HG03097 (cell line): ENCODE data around the gene AKR1A1.

Experiments
- ATAC-seq: cut with Tn5 transposase; IDR thresholded peaks from one replicate; pipeline ENCODE4 v1.9.1; 2021; ENCODE audit not compliant: unreplicated experiment, low FRiP score

The AKR1A1 gene

GRCh38 chr1:45608175-45609156 lies 57.8 kb downstream of the AKR1A1 start:
- ATAC-seq: no peak

DNA sequence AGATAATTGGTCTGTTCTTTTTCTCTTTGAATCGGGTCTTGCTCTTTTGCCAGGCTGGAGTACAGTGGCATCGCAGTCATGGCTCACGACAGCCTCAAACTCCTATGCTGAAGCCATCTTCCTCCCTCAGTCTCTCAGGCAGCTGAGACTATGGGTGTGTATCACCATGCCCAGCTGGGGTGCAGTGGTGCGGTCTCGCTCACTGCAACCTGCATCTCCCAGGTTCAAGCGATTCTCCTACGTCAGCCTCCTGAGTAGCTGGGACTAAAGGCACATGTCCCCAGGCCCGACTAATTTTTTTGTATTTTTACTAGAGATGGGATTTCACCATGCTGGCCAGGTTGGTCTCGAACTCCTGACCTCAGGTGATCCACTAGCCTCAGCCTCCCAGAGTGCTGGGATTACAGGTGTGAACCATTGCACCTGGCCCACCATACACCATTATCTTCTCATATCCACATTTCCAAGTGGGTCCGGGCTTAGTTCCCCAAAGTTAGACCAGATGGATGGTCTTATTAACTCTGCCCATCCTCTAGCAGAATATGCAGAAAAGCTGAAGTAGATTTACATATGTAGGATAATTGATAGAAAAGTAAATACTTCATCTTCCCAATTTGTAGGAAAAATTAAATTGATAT lies 60.1 kb downstream of the AKR1A1 start:
- no peak for ATAC-seq

DNA sequence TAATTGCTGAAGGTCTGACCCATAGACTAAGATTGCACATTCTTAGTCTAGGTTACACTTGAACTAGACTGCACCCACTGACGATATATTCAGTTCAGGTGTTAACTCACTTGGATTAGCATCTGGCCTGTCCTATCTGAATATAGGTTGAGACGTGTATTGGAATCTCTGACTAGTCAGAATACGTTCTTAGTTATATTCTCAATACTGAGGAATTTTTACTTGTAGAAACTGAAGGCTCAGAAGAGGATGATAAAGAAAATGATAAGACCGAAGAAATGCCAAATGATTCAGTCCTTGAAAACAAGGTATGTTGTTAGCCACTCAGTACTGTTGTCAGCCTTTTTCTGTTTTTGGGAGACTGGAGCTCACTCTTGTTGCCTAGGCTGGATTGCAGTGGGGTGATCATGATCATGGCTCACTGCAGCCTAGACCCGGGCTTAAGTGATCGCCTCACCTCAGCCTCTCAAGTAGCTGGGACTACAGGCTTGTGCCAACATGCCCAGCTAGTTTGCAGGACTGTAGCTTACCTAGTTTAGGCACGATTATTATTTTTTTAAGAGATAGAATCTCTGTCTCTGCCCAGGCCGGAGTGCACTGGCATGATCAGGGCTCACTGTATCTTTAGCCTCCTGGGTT lies 62.4 kb downstream of the AKR1A1 start:
- no peak for ATAC-seq

DNA sequence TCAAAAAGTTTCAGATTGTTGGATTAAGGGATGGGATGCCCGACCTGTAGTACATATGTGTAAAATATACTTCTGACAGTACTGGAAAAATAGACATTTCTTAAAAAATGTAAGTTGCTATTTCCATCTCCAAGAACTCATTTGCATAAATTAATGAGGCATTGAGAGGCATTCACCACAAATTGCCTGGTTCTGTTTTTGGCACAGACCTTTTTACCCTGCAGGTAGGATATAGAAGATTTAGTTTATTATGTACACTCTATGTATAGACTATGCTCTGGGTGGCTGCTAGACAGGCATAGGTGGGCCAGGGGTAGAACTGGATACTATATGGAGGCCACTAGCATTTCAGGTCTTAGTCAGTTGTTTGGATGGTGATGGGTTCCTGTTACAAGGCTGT lies 65.3 kb downstream of the AKR1A1 start:
- no peak for ATAC-seq

GRCh38 chr1:45617618-45618017 lies 67.0 kb downstream of the AKR1A1 start:
- no peak for ATAC-seq

DNA sequence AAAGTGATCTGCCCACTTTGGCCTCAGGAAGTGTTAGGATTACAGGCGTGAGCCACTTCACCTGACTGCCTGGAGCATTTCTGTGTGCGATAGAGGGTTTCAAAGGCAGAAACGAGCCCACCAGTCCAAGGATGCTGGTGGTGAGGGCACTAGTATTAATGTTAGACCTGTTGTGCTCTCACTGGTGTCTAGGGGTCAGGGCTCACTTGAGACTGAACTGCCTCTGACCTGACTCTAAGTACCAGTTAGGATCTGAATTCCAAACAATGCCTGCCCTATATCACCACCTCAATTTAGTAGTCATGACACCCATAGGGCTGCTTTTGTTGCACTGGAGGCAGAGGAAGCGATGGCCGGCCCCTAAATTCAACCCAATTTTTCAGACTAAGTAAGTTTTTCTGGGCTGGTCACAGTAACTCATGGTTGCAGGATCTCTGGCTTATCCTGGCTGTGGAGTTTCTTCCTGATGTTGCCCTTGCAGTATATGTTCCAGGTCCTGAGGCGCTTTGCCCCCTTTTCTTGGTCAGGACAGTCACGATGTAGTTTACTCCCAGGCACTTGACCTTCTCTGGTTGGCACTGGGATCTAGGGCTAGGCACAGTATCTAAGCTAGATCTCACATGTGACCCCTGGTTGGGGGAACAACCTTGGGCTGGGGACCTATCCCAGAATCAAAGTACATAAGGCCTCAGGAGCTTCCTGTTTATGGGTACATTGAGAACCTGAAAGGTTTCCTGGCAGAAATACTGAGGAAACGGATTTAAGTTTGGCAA lies 68.7 kb downstream of the AKR1A1 start:
- ATAC-seq: no peak
